Measurements from ENCODE around the gene RPS19.
A peak's percentile ranks its signal among the peaks of the same experiment; 100 is the strongest.

RPS19 gene

DNA sequence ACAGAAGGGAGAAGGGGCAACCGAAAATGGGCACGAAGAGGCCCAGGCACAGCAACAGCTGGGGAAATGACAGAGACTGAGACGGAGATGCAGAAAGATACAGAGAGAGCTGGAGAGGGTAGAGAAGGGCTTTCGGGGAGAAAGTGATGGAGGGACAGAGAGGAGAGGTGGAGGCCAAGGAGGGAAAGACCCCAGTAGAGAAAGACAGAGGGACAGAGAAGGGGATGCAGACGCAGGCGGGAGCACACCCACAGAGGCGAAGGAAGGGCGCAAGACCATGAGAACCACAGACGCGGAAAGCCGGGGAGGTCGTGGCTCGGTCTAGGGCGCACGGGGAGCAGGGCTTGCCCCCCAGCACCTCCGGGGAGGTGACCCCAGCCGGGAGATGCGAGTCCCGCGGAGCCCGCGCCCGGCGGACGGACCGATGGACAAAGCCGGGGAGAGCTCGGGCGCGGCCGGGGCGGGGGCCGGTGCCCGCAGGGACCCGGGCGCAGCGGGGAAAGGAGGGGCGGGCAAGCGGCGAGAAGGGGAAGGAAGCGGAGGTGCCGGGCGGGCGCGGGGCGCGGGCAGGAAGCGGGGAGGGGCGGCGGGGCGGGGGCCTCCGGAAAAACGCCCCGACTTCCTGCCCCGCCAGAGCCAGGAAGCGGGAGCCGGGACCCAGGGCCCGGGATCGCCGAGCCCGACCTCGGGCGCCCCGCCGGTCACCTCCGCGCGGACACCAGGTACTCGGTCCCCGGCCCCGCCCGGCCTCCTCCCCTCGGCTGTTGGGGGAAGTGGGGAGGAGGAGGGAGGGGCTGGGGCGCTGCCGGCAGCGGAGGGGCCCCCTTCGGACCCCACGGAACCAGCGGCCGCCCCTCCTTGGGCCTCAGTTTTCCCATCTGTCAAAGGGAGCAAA, 22.8 kb downstream of the RPS19 start, which contains the start of gene ARHGEF1:
ARHGEF1 (plus strand) TSS at position 617 of the 895 bp plus-strand sequence. CDS start 4,899 bp downstream, outside the sequence.
- no peak for DNase-seq (ENCODE audit: low read depth)
- TF ChIP-seq, protein P1, sequence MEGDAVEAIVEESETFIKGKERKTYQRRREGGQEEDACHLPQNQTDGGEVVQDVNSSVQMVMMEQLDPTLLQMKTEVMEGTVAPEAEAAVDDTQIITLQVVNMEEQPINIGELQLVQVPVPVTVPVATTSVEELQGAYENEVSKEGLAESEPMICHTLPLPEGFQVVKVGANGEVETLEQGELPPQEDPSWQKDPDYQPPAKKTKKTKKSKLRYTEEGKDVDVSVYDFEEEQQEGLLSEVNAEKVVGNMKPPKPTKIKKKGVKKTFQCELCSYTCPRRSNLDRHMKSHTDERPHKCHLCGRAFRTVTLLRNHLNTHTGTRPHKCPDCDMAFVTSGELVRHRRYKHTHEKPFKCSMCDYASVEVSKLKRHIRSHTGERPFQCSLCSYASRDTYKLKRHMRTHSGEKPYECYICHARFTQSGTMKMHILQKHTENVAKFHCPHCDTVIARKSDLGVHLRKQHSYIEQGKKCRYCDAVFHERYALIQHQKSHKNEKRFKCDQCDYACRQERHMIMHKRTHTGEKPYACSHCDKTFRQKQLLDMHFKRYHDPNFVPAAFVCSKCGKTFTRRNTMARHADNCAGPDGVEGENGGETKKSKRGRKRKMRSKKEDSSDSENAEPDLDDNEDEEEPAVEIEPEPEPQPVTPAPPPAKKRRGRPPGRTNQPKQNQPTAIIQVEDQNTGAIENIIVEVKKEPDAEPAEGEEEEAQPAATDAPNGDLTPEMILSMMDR (IDR thresholded peaks at IDR 0.05; ENCODE audit: control insufficient read depth, insufficient read depth, low read depth, low read length, missing control alignments) = no peak
- peak within 1 kb of the TSS; percentile 90 for H3K4me3 ChIP-seq (ENCODE audit: control insufficient read depth, low read depth, low read length)

DNA sequence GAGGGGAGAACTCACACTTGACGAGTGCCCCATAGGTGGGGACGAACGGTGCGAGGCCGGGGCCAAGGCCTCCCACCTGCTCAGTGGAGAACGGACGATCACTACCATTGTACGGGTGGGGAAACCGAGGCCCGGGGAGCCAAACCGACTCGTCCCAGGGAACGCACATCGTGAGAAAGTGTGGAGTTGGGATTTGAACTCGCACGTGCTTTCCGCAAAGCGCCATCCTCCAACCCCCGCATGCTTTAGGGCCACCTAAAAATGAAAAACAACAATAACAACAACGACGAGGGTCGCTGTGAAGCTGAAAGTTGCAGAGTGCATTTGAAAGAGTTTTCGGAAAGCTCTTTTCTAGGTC, 23.4 kb downstream of the RPS19 start:
- peak overlapping the region; percentile 90 for H3K4me3 ChIP-seq (ENCODE audit: control insufficient read depth, low read depth, low read length)
- DNase-seq (ENCODE audit: low read depth) = no peak
- TF ChIP-seq, protein P1 (IDR thresholded peaks at IDR 0.05; ENCODE audit: control insufficient read depth, insufficient read depth, low read depth, low read length, missing control alignments) = no peak

DNA sequence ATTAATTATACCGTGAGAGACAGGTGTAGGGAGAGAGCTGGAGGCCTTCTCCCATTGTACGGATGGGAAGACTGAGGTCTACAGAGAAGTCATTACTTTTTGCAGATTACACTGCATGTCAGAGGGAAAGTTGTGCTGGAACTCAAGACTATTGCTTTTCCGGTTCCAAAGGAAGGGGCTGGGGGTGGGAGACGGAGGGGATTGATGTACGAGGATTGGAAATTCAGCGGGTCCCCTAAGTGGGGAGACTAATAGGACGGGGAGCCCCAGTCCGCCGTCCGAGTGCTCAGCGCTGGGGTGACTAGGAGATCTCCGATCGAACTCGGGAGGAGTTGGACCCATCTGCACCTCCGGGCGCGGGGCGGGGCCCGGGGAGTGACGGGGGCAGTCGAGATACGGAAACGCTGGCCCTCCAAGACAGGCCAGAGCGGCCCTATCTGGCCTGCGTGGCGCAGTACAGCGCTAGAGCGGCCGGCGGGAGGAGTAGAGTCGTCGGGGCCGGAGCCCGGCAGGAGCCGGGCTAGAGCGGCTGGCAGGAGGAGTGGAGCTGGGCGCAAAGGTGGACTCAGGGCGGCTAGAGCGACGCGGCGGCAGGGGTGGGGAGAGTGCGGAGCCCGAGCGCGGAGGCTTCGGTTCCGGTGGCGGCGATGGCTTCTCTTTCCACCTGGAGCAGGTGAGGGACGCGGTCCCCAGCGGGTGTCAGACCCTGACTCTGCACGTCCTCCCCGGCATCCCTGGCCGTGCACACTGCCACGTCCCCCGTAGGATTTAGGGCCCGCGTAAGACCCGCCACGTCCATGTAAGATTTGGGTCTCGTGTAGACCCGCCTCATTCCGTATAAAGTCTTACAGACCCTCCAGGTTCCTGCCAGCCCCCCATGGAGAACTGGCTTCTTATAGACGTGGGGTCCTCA, 24.0 kb downstream of the RPS19 start:
- peak; percentile 88 for DNase-seq (ENCODE audit: low read depth)

DNA sequence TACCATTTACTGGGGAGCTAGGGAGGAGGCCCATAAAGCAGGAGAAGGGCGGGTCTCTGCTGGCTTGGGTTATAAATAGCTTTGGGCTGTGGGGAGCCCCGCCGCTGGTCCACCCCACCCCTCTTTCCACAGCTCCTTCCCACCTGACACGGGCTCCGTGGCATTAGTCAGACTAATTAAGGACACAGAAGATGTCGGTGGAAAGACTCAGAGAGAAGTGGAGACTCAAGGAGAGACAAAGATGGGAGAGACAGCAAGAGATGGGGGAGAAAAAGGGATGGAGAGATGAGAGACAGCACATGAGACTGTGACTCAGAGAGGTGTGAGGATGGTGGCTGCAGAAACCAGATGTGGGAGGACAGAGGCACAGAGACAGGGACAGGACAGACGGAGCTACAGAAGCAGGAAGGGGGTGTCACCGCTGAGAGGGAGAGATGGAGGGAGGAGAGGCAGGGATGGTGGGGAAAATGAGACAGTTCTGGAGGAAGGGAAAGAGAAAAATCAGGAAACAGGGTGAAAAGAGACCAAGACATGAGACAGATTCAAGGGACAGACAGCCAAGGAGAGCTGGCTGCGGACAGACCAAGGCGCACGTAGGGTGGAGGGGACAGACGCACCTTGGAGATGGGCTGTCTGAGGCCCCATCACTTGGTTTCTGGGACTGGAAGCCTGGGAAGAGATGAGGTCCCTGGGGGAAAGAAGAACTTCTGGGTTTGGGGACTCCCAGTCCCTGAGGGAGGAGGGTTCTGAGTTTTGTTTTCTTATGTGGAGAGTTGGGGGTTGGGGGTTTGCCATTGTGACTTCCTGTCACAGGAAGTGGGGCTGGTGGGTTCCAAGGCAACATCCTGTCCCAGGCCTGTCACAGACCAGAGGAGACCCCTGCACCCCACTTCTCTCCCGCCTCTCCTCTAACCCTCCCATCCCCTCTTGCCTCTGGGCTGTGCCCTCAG, 27.0 kb downstream of the RPS19 start:
- no peak overlapping the region for H3K4me3 ChIP-seq (ENCODE audit: control insufficient read depth, low read depth, low read length)
- DNase-seq (ENCODE audit: low read depth) = no peak
- TF ChIP-seq, protein P1 (IDR thresholded peaks at IDR 0.05; ENCODE audit: control insufficient read depth, insufficient read depth, low read depth, low read length, missing control alignments) = no peak

More for the DNA sequence above, 24.0 kb downstream of the RPS19 start:
- peak overlapping the region; percentile 90 for H3K4me3 ChIP-seq (ENCODE audit: control insufficient read depth, low read depth, low read length)
- TF ChIP-seq, protein P1 (IDR thresholded peaks at IDR 0.05; ENCODE audit: control insufficient read depth, insufficient read depth, low read depth, low read length, missing control alignments) = no peak

DNA sequence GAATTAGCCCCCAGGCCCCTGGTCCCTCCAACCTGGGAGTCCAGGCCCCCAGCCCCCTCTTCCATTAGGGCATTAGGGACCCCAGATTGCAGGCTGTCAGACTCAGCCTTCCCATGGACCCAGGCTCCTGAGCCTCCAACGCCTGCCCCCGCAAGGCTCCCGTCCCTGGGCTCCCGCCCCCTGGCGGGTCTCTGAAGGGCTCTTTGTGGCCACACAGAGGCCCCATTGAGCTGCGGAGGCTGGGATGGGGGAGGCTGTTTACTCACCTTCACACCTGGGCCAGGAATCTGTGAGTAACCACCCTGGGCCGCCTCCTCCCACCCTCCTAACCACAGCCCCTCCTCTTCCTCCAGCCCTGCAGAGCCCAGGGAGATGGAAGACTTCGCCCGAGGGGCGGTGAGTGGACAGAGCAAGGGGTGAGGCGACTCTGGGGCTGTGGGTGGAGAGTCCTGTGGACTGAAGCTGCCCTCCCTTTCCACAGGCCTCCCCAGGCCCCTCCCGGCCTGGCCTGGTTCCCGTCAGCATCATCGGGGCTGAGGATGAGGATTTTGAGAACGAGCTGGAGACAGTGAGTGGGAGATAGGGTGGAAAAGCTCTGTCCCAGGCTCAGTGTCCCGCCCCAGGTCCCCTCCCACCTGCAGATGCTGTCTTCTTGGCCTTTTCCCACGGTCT, 27.8 kb downstream of the RPS19 start:
- no peak overlapping the region for H3K4me3 ChIP-seq (ENCODE audit: control insufficient read depth, low read depth, low read length)
- TF ChIP-seq, protein P1 (IDR thresholded peaks at IDR 0.05; ENCODE audit: control insufficient read depth, insufficient read depth, low read depth, low read length, missing control alignments) = no peak
- DNase-seq (ENCODE audit: low read depth) = no peak

Data from AG09309 (cell line).